Hepatocyte (in vitro differentiated cells): Measurements from ENCODE around the gene ZW10. TPM values are rescaled to one million over a fixed set of nuclear protein-coding genes. Genes with fewer than 3 reads are reported as not detected.

ENCODE experiments used
- DNase-seq: peaks from one replicate; pipeline ENCODE4 v3.0.0-alpha.2; 2016; ENCODE audit warnings: low spot score
- H2AFZ ChIP-seq: fragments of 200-600 bp; sonication (generic); 2 replicates; pipeline ENCODE4 v1.6.0; 2016; ENCODE audit warnings: antibody characterized with exemption, mild to moderate bottlenecking
- H3K27ac ChIP-seq: fragments of 200-600 bp; sonication (generic); 2 replicates; pipeline ENCODE4 v1.5.1; 2016; ENCODE audit warnings: mild to moderate bottlenecking
- H3K27me3 ChIP-seq: fragments of 200-600 bp; sonication (generic); 2 replicates; pipeline ENCODE4 v1.6.1; 2016
- H3K36me3 ChIP-seq: fragments of 200-600 bp; sonication (generic); replicated peaks from 2 replicates; pipeline ENCODE4 v1.5.1; 2016; ENCODE audit warnings: low read depth; ENCODE audit not compliant: insufficient read depth
- H3K4me1 ChIP-seq: fragments of 200-600 bp; sonication (generic); 2 replicates; pipeline ENCODE4 v1.5.1; 2016; ENCODE audit warnings: mild to moderate bottlenecking, moderate library complexity; ENCODE audit not compliant: insufficient read depth
- H3K4me2 ChIP-seq: fragments of 200-600 bp; sonication (generic); 2 replicates; pipeline ENCODE4 v1.6.0; 2016
- H3K4me3 ChIP-seq: fragments of 200-600 bp; sonication (generic); 2 replicates; pipeline ENCODE4 v1.5.1; 2016; ENCODE audit warnings: mild to moderate bottlenecking
- H3K79me2 ChIP-seq: fragments of 200-600 bp; sonication (generic); 2 replicates; pipeline ENCODE4 v1.6.0; 2017; ENCODE audit warnings: mild to moderate bottlenecking
- H3K9me2 ChIP-seq: fragments of 200-600 bp; sonication (generic); replicated peaks from 2 replicates; pipeline ENCODE4 v1.6.0; 2017; ENCODE audit warnings: mild to moderate bottlenecking; ENCODE audit not compliant: insufficient read depth
- H3K9me3 ChIP-seq: fragments of 200-600 bp; sonication (generic); 2 replicates; pipeline ENCODE4 v1.5.1; 2016; ENCODE audit warnings: low read depth, mild to moderate bottlenecking
- H4K20me1 ChIP-seq: fragments of 200-600 bp; sonication (generic); 2 replicates; pipeline ENCODE4 v1.6.0; 2016; ENCODE audit warnings: mild to moderate bottlenecking; ENCODE audit not compliant: insufficient read depth, poor library complexity, severe bottlenecking
- EZH2 ChIP-seq: fragments of 200-600 bp; sonication (generic); IDR thresholded peaks from 2 replicates; pipeline ENCODE4 v1.6.1; 2016; ENCODE audit warnings: antibody characterized with exemption, mild to moderate bottlenecking, borderline replicate concordance
- EZH2phosphoT487 ChIP-seq: fragments of 200-600 bp; sonication (generic); IDR thresholded peaks from one replicate; pipeline ENCODE4 v1.6.1; 2018; ENCODE audit warnings: antibody characterized with exemption, mild to moderate bottlenecking, low read depth, moderate library complexity; ENCODE audit not compliant: unreplicated experiment, severe bottlenecking
- WGBS: methylation state at CpG from one replicate; pipeline ENCODE4 v1.1.6; 2016; ENCODE audit warnings: low lambda C conversion rate; ENCODE audit errors: missing lambda C conversion rate; 5-methylcytosine and 5-hydroxymethylcytosine counted together
- polyA plus RNA-seq: library from polyadenylated mRNA; unstranded; fragments of >200 nt; fragmentation: Nextera tagmentation; extraction: Ambion mirVana; gene quantifications from 2 replicates; pipeline ENCODE4 v1.2.1, GENCODE V29; 2016
- total RNA-seq: library from RNA; depleted of rRNA; stranded (reverse); fragments of >200 nt; gene quantifications from 2 replicates; pipeline ENCODE4 v1.2.3, GENCODE V29; 2014
- TF ChIP-seq, protein P1 (sequence below): fragments of 200-600 bp; sonication (generic); IDR thresholded peaks from 2 replicates; pipeline ENCODE4 v1.5.1; 2016; ENCODE audit warnings: antibody characterized with exemption, mild to moderate bottlenecking; ENCODE audit not compliant: poor library complexity

ZW10 gene
- total and polyA plus RNA-seq, 2 experiments from 2014 or later = 15.4 to 19.5 TPM

- H4K20me1 ChIP-seq = no peaks in the 10 kb centered on the region
- no peaks in the 10 kb centered on the region for H3K9me2 ChIP-seq
- no peaks in the 10 kb centered on the region for H3K36me3 ChIP-seq
- no peak overlapping the region for H3K4me2 ChIP-seq
- no peak overlapping the region for H3K27ac ChIP-seq
- H3K4me3 ChIP-seq = no peak overlapping the region
- no peak for DNase-seq
- H2AFZ ChIP-seq = no peak overlapping the region
- whole genome bisulfite sequencing = 73% methylated on average over 7 of the region's 7 CpGs
- no peaks in the 10 kb centered on the region for H3K79me2 ChIP-seq
- H3K4me1 ChIP-seq = no peaks in the 10 kb centered on the region
- H3K9me3 ChIP-seq = no peaks in the 10 kb centered on the region
- no peaks in the 10 kb centered on the region for H3K27me3 ChIP-seq
- no peak for TF ChIP-seq EZH2
- TF ChIP-seq EZH2phosphoT487 = no peak
- TF ChIP-seq, protein P1, sequence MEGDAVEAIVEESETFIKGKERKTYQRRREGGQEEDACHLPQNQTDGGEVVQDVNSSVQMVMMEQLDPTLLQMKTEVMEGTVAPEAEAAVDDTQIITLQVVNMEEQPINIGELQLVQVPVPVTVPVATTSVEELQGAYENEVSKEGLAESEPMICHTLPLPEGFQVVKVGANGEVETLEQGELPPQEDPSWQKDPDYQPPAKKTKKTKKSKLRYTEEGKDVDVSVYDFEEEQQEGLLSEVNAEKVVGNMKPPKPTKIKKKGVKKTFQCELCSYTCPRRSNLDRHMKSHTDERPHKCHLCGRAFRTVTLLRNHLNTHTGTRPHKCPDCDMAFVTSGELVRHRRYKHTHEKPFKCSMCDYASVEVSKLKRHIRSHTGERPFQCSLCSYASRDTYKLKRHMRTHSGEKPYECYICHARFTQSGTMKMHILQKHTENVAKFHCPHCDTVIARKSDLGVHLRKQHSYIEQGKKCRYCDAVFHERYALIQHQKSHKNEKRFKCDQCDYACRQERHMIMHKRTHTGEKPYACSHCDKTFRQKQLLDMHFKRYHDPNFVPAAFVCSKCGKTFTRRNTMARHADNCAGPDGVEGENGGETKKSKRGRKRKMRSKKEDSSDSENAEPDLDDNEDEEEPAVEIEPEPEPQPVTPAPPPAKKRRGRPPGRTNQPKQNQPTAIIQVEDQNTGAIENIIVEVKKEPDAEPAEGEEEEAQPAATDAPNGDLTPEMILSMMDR = no peak
Measured at GRCh38 chr11:113697756-113698407, 75.6 kb downstream of the ZW10 start.

DNA sequence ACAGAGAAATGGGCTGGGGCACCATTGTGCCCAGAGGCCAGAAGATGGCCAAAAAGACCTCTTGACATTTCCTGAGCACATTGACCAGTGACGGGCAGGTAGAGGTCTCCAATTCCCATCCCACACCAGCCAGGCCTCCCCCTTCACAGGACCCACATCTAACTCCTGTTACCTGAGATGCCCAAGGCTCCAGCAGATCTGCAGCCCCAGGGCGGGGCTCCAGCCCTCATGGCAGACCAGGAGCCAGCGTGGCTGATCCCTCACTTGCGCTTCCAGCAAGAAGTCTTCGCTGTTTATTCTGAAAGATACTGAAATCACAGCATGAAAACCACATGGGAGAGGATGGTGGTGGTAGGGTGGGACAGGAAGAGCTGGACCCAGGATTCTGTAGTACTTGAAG lies 76.4 kb downstream of the ZW10 start:
- Histone ChIP-seq H3K27ac (no peak overlapping the region), H3K4me1 (no peaks in the 10 kb centered on the region), H4K20me1 (no peaks in the 10 kb centered on the region), H2AFZ (no peak overlapping the region), H3K4me3 (no peak overlapping the region), H3K36me3 (no peaks in the 10 kb centered on the region), H3K79me2 (no peaks in the 10 kb centered on the region), H3K9me2 (no peaks in the 10 kb centered on the region), H3K9me3 (no peaks in the 10 kb centered on the region), H3K4me2 (no peak overlapping the region), H3K27me3 (no peaks in the 10 kb centered on the region)
- WGBS = 93% methylated on average over 5 of the region's 5 CpGs
- TF ChIP-seq, protein P1 = no peak
- TF ChIP-seq EZH2 (no peak), EZH2phosphoT487 (no peak)
- no peak for DNase-seq

- Histone ChIP-seq H3K4me3 (no peak overlapping the region), H3K9me3 (no peaks in the 10 kb centered on the region), H2AFZ (no peak overlapping the region), H3K36me3 (no peaks in the 10 kb centered on the region), H3K27ac (no peak overlapping the region), H3K79me2 (no peaks in the 10 kb centered on the region), H3K27me3 (no peaks in the 10 kb centered on the region), H3K4me2 (no peak overlapping the region), H3K4me1 (peaks cover 2% of the 10 kb centered on the region), H3K9me2 (no peaks in the 10 kb centered on the region), H4K20me1 (no peaks in the 10 kb centered on the region)
- TF ChIP-seq, protein P1 = no peak
- TF ChIP-seq EZH2phosphoT487 = no peak
- no peak for DNase-seq
- WGBS = 91% methylated on average over 4 of the region's 4 CpGs
Measured at GRCh38 chr11:113695207-113695606, 78.3 kb downstream of the ZW10 start.
